Measurements from ENCODE around the gene SERPINA6.

The SERPINA6 gene

GRCh38 chr14:94364964-94365363 lies 41.8 kb upstream of the SERPINA6 start:
- Histone ChIP-seq H3K4me2 (ENCODE audit: low read length) (no peak overlapping the region), H3K27ac (no peak overlapping the region), H3K9me3 (ENCODE audit: control insufficient read depth, low read length) (no peaks in the 10 kb centered on the region), H3K27me3 (ENCODE audit: control insufficient read depth, insufficient read depth, low read length) (no peaks in the 10 kb centered on the region), H3K9ac (no peak overlapping the region), H3K4me3 (ENCODE audit: low read depth, low read length) (no peak overlapping the region), H3K79me2 (no peaks in the 10 kb centered on the region), H2AFZ (no peak overlapping the region), H3K4me1 (no peaks in the 10 kb centered on the region), H3K36me3 (ENCODE audit: control insufficient read depth, insufficient read depth, low read length) (no peaks in the 10 kb centered on the region)
- TF ChIP-seq CTCF (IDR thresholded peaks at IDR 0.05) = no peak

- no peaks in the 10 kb centered on the region for H3K9me3 ChIP-seq (ENCODE audit: control insufficient read depth, low read length)
- no peaks in the 10 kb centered on the region for H3K27me3 ChIP-seq (ENCODE audit: control insufficient read depth, insufficient read depth, low read length)
- H3K79me2 ChIP-seq = no peaks in the 10 kb centered on the region
- no peaks in the 10 kb centered on the region for H3K36me3 ChIP-seq (ENCODE audit: control insufficient read depth, insufficient read depth, low read length)
- no peak for TF ChIP-seq CTCF (IDR thresholded peaks at IDR 0.05)
- H3K27ac ChIP-seq = no peak overlapping the region
- no peak overlapping the region for H3K4me2 ChIP-seq (ENCODE audit: low read length)
- H2AFZ ChIP-seq = no peak overlapping the region
- H3K4me3 ChIP-seq (ENCODE audit: low read depth, low read length) = no peak overlapping the region
- H3K9ac ChIP-seq = no peak overlapping the region
- no peaks in the 10 kb centered on the region for H3K4me1 ChIP-seq
These were observed 40.9 kb upstream of the SERPINA6 start for GRCh38 chr14:94364037-94364436.

- no peaks in the 10 kb centered on the region for H3K4me1 ChIP-seq
- no peak for TF ChIP-seq CTCF (IDR thresholded peaks at IDR 0.05)
- no peaks in the 10 kb centered on the region for H3K27me3 ChIP-seq (ENCODE audit: control insufficient read depth, insufficient read depth, low read length)
- no peaks in the 10 kb centered on the region for H3K36me3 ChIP-seq (ENCODE audit: control insufficient read depth, insufficient read depth, low read length)
- H3K4me2 ChIP-seq (ENCODE audit: low read length) = no peak overlapping the region
- no peaks in the 10 kb centered on the region for H3K9me3 ChIP-seq (ENCODE audit: control insufficient read depth, low read length)
- no peak overlapping the region for H3K27ac ChIP-seq
- H3K9ac ChIP-seq = no peak overlapping the region
- H2AFZ ChIP-seq = no peak overlapping the region
- no peak overlapping the region for H3K4me3 ChIP-seq (ENCODE audit: low read depth, low read length)
- H3K79me2 ChIP-seq = no peaks in the 10 kb centered on the region
These were observed 40.1 kb upstream of the SERPINA6 start for GRCh38 chr14:94363151-94363624.

GRCh38 chr14:94362614-94363133 lies 39.5 kb upstream of the SERPINA6 start:
- Histone ChIP-seq H3K9ac (no peak overlapping the region), H3K4me1 (no peaks in the 10 kb centered on the region), H3K36me3 (ENCODE audit: control insufficient read depth, insufficient read depth, low read length) (no peaks in the 10 kb centered on the region), H3K4me2 (ENCODE audit: low read length) (no peak overlapping the region), H3K79me2 (no peaks in the 10 kb centered on the region), H3K27me3 (ENCODE audit: control insufficient read depth, insufficient read depth, low read length) (no peaks in the 10 kb centered on the region), H2AFZ (no peak overlapping the region), H3K27ac (no peak overlapping the region), H3K9me3 (ENCODE audit: control insufficient read depth, low read length) (no peaks in the 10 kb centered on the region), H3K4me3 (ENCODE audit: low read depth, low read length) (no peak overlapping the region)
- no peak for TF ChIP-seq CTCF (IDR thresholded peaks at IDR 0.05)

GRCh38 chr14:94361682-94362081 lies 38.5 kb upstream of the SERPINA6 start:
- no peaks in the 10 kb centered on the region for H3K27me3 ChIP-seq (ENCODE audit: control insufficient read depth, insufficient read depth, low read length)
- no peaks in the 10 kb centered on the region for H3K4me1 ChIP-seq
- no peaks in the 10 kb centered on the region for H3K79me2 ChIP-seq
- no peak overlapping the region for H3K9ac ChIP-seq
- no peak for TF ChIP-seq CTCF (IDR thresholded peaks at IDR 0.05)
- H3K4me3 ChIP-seq (ENCODE audit: low read depth, low read length) = no peak overlapping the region
- no peak overlapping the region for H3K4me2 ChIP-seq (ENCODE audit: low read length)
- H3K36me3 ChIP-seq (ENCODE audit: control insufficient read depth, insufficient read depth, low read length) = no peaks in the 10 kb centered on the region
- H2AFZ ChIP-seq = no peak overlapping the region
- no peaks in the 10 kb centered on the region for H3K9me3 ChIP-seq (ENCODE audit: control insufficient read depth, low read length)
- H3K27ac ChIP-seq = no peak overlapping the region

Measured in parathyroid adenoma (tissue), 2 donors.